Skeletal muscle tissue (tissue), 4 donors: Measurements from ENCODE around the gene MACO1. TPM values are rescaled to one million over a fixed set of nuclear protein-coding genes. Genes with fewer than 3 reads are reported as not detected.

Source experiments
- H3K27ac ChIP-seq: one replicate; pipeline ENCODE4 v1.7.0; 2013; ENCODE audit warnings: mild to moderate bottlenecking, low read depth, low read length, inconsistent platforms
- H3K27me3 ChIP-seq, 3 donors: one replicate each; pipeline ENCODE4 v1.7.0; 2013; ENCODE audit warnings: low read length in 3 of 3; ENCODE audit not compliant: control insufficient read depth in 3 of 3, insufficient read depth in 3 of 3
- H3K36me3 ChIP-seq, 3 donors: one replicate each; pipeline ENCODE4 v1.7.0; 2013; ENCODE audit warnings: low read length in 3 of 3; ENCODE audit not compliant: control insufficient read depth in 3 of 3, insufficient read depth in 3 of 3
- H3K4me1 ChIP-seq, 3 donors: one replicate each; pipeline ENCODE4 v1.7.0; 2013; ENCODE audit warnings: low read length in 3 of 3, mild to moderate bottlenecking in 3 of 3; ENCODE audit not compliant: control insufficient read depth in 3 of 3, insufficient read depth in 3 of 3
- H3K4me3 ChIP-seq, 3 donors: one replicate each; pipeline ENCODE4 v1.7.0; 2013; ENCODE audit warnings: low read length in 3 of 3
- H3K9ac ChIP-seq, 3 donors: one replicate each; pipeline ENCODE4 v1.7.0; 2013; ENCODE audit warnings: low read length in 3 of 3, mild to moderate bottlenecking in 3 of 3, moderate library complexity in 2 of 3, low read depth in 1 of 3
- H3K9me3 ChIP-seq, 3 donors: one replicate each; pipeline ENCODE4 v1.7.0; 2013; ENCODE audit warnings: low read length in 3 of 3; ENCODE audit not compliant: control insufficient read depth in 3 of 3
- total RNA-seq: library from RNA; depleted of rRNA; stranded (reverse); fragments of >200 nt; gene quantifications from one replicate; pipeline ENCODE4 v1.2.3, GENCODE V29; 2014
- donor health status: Osteomylitis.

MACO1 gene
- total RNA-seq, 1 donor from 2014 or later: 16.2 TPM

DNA sequence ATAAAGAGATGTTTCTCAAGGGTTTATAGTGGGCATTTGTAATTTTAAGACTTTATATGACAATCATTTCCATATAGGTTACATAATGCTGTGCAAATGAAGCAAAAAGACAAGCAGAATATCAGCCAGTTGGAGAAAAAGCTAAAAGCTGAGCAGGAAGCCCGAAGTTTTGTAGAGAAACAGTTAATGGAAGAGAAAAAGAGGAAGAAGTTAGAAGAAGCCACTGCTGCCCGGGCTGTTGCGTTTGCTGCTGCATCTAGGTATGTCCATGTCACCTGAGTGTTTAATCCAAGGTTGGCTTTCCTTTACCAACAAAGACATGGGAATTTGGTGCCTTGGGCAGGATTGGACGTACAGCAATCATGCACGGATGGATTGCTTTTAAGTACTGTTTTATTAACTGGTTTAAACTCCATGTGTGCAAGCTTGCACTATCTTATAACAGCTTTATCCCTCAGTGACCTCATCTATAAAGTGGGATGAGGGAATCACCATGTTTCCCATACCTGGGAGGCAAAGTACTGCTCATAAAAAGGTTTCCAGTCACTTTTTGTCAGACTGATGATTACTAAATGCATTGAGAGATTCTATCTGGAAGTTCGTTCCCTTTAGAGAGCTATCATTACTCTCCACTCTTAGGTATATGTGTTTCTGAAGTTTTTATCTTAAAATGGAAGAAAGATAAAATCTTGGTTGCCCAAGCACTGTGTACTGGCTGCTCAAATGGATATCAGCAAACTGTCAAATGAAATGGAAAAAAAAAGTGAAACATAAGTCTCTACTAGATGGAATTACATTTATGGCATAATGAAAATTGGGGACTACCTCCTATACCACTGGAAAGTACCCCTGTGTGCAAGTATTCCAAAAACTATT is 55.1 kb downstream of the MACO1 start:
- Histone ChIP-seq H3K9me3 (no peaks in the 10 kb centered on the region), H3K9ac (no peak overlapping the region), H3K36me3 (peaks cover 19 to 38% (median 36%) of the 10 kb centered on the region in 3 donors), H3K4me1 (peaks cover 19 to 30% (median 22%) of the 10 kb centered on the region in 3 donors), H3K4me3 (no peak overlapping the region), H3K27me3 (no peaks in the 10 kb centered on the region), H3K27ac (no peak overlapping the region)

DNA sequence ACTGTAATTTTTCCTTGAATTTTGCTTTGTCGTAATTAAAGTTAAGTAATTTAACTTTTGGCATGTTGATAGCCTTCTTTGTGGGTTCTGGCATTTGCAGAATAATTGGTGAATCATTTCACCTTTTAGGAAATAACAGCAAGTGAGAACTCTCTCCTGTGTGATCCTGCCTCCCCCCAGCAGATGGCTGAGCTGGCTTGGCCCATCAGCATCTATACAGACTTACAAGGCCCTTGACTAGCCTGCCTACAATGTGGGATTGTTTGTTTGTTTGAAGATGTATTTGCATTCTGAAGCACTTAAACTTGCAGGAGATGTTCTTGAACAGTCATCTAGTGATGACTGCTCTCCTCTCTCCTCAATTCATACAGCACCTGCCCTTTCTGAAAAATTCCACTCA is 55.9 kb downstream of the MACO1 start:
- Histone ChIP-seq H3K27me3 (no peaks in the 10 kb centered on the region), H3K4me1 (peaks cover 14 to 23% (median 15%) of the 10 kb centered on the region in 3 donors), H3K9me3 (no peaks in the 10 kb centered on the region), H3K4me3 (no peak overlapping the region), H3K36me3 (peaks cover 24 to 46% (median 44%) of the 10 kb centered on the region in 3 donors), H3K27ac (no peak overlapping the region), H3K9ac (no peak overlapping the region)

DNA sequence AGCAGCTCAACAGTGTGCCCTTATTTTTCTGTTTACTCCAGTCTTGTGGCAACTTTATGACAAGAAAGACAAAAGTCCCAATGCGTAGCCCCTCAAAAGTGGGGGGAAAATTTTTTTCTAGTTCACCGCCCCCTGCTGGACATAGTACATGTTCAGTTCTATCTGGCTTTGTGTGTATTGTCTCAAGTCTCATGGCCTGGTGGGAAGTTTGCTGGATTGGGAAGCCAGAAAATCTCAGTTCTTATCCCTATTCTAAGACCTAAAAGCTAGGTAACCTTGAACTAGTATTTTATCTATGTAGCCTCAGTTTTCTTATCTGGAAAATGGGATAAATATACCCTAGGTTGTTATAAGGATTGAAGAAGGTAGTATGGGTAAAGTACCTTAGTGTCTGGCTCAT is 56.9 kb downstream of the MACO1 start:
- Histone ChIP-seq H3K4me3 (no peak overlapping the region), H3K27ac (no peak overlapping the region), H3K9me3 (no peaks in the 10 kb centered on the region), H3K36me3 (peaks cover 33 to 57% (median 54%) of the 10 kb centered on the region in 3 donors), H3K27me3 (no peaks in the 10 kb centered on the region), H3K9ac (no peak overlapping the region), H3K4me1 (peaks cover 8 to 17% (median 9%) of the 10 kb centered on the region in 3 donors)

DNA sequence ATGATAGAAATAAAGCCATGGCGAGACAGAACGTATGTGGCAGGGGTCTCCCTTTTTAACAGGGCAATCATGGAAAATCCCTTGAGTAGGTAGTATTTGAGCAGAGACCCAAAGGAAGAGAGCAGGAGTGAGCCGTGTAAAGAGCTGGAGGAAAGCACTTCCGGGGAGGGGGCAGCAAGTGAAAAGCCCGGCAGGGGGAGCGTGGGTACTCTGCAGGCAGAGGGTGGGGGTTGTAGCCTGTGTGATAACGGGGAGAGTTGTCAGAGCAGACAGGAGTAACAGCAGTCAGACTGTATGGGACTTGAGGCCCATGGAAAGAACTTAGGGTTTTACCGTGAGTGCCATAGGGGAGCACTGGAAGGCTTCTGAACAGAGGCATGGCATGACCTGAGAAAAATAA is 61.6 kb downstream of the MACO1 start:
- peaks cover 50 to 70% (median 54%) of the 10 kb centered on the region in 3 donors for H3K36me3 ChIP-seq
- no peaks in the 10 kb centered on the region for H3K9me3 ChIP-seq

DNA sequence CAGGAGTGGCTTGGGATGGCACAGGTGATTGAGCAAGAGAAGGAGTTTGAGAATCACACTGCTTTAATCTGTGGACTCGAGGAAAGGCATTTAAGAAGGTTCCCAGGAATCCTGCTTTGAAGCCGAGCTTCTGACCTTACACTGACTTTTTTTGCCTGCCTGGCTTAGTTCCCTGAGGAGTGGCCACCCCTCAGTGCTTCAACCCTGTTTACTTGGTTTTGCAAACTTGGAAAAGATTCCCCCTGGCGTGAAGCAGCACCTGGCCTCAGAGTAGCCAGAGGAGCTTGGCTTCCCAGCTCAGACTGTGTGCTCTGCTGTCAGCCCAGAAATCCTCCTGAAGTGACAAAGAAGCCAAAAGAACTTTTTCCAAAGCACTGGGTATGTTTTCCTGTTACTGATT is 64.3 kb downstream of the MACO1 start:
- H3K36me3 ChIP-seq: peaks cover 54 to 72% (median 59%) of the 10 kb centered on the region in 3 donors

More for the DNA sequence above, 61.6 kb downstream of the MACO1 start:
- Histone ChIP-seq H3K4me3 (no peak overlapping the region), H3K27me3 (no peaks in the 10 kb centered on the region), H3K4me1 (no peaks in the 10 kb centered on the region), H3K9ac (no peak overlapping the region), H3K27ac (no peak overlapping the region)

DNA sequence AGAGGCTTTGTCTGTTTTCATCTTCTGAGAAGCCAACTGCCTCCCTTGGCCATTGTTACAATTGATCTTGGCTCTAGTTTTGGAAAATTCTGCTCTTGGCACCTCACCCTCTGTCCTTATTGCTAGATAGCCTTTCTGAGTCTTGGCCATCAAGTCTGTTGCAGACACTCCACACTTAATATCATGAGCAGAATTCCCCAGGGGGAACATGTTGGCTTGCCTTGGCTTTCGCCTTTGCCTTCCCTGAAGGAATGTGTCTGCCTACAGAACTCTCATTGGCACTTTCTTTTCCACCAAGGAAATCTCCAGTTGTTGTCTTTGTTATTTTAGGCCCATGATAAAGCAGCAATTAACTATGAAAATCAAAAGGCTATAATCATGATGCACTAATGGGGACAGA is 70.0 kb downstream of the MACO1 start:
- Histone ChIP-seq H3K36me3 (peaks cover 20 to 37% (median 29%) of the 10 kb centered on the region in 3 donors), H3K27me3 (no peaks in the 10 kb centered on the region), H3K9ac (no peak overlapping the region), H3K9me3 (no peaks in the 10 kb centered on the region), H3K27ac (no peak overlapping the region), H3K4me3 (no peak overlapping the region), H3K4me1 (peaks cover 8 to 21% (median 8%) of the 10 kb centered on the region in 3 donors)

More for the DNA sequence above, 64.3 kb downstream of the MACO1 start:
- Histone ChIP-seq H3K4me1 (no peaks in the 10 kb centered on the region), H3K27me3 (no peaks in the 10 kb centered on the region), H3K27ac (no peak overlapping the region), H3K4me3 (no peak overlapping the region), H3K9ac (no peak overlapping the region), H3K9me3 (no peaks in the 10 kb centered on the region)

DNA sequence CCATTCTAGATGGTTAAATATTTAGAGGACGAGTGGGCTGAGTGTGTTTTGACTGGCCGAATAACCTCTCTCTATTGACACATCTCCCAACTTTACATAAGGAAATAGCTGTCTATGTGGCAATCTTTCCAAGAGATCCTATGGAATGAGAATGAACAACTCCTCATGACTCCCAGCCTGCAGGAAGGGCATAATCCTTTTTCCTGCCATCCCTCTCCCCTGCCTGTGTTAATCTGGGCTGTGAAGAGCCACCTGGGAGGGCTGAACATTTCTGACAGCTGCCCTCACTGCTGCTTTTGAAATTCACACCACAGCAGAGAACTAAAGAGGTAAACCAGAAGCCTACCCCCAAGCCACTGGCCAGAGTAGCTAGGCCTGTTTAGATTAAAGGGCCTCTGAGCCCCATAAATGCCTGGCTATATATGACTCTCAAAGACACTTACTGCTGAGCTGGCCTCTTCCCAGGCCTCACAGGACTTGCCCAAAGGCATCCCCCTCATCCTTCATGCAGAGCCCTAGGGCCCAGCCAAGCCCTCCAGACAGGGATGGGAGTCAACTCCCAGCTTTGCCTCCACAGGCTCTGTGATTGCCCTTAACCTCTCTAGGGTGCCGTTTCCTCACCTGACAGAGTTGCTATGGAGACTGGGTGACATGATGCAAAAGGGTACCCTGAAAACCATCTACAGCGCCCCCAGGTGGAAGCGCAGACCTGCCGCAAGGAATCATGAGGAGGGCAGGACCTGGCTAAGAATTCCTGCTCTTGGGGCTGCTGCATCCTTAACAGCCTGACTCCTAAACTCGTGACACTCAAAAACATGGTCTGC is 70.8 kb downstream of the MACO1 start:
- no peak overlapping the region for H3K9ac ChIP-seq
- no peak overlapping the region for H3K4me3 ChIP-seq
- no peak overlapping the region for H3K27ac ChIP-seq
- H3K27me3 ChIP-seq: peaks cover 0 to 7% (median 4%) of the 10 kb centered on the region in 3 donors
- H3K9me3 ChIP-seq: no peaks in the 10 kb centered on the region
- peaks cover 16 to 30% (median 28%) of the 10 kb centered on the region in 3 donors for H3K36me3 ChIP-seq
- peaks cover 8 to 21% (median 8%) of the 10 kb centered on the region in 3 donors for H3K4me1 ChIP-seq

DNA sequence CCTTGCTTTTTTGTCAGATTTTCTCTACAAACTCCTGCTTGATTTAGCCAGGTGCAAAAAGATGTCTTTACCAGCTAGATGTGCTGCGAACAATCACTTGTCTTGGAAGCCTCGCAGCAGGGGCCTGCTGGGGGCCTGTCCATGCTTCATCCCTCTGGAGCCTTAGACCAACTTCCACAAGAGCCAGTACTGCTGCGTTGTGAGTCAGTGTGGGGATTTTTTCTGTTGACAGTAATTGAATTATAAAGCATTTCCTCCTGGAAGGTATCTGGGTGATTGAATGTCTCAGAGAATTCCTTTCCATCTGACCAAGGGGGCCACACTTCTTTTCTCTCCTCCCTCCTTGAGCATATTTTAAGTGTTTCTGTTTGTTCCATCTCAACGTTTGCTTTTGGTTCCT is 72.3 kb downstream of the MACO1 start:
- Histone ChIP-seq H3K27ac (no peak overlapping the region), H3K36me3 (peaks cover 4 to 18% (median 17%) of the 10 kb centered on the region in 3 donors), H3K4me1 (peaks cover 8 to 21% (median 8%) of the 10 kb centered on the region in 3 donors), H3K9me3 (no peaks in the 10 kb centered on the region), H3K9ac (peak overlapping the region in 1 of 3 donors; percentile 25), H3K27me3 (peaks cover 0 to 7% (median 4%) of the 10 kb centered on the region in 3 donors), H3K4me3 (no peak overlapping the region)

DNA sequence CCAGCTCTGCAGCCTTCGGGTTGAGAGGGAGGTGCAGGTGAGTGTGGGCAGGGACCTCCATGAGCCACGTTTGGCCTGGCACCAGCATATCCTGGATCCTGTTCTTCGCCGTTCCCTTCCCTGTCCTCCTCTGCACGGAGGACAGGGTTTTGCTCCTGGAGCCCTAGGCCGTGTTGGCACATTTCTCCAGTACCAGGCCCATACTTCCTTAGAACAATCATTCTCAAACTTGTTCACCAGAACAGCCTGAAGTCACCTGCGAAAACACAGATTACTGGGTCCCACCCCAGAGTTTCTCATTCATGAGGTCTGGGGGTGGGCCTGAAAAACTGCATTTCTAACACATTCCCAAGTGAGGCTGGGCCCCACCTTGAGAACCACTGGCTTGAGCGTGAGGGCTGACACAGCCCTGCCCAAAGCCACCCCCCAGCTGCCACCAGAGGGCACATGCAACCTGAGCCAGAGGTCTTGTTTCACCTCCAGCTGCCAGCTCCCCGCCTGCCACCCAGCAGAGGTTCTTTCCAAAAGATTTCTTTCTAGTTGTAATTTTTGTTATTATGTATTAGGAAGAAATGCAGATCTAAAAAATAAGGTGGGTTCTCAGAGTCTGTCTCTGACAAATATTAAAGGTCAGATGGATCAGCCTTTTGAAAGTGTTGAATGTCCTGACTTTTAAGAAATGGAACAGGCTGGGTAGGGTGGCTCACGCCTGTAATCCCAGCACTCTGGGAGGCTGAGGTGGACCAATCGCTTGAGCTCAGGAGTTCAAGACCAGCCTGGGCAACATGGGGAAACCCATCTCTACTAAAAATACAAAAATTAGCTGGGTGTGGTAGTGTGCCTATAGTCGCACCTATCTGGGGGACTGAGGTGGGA is 73.1 kb downstream of the MACO1 start:
- H3K9me3 ChIP-seq: no peaks in the 10 kb centered on the region
- peaks cover 8 to 21% (median 8%) of the 10 kb centered on the region in 3 donors for H3K4me1 ChIP-seq
- H3K27ac ChIP-seq: no peak overlapping the region
- peaks cover 0 to 7% (median 4%) of the 10 kb centered on the region in 3 donors for H3K27me3 ChIP-seq
- H3K9ac ChIP-seq: peak overlapping the region in 1 of 3 donors; percentile 25
- peaks cover 0 to 12% (median 10%) of the 10 kb centered on the region in 3 donors for H3K36me3 ChIP-seq
- H3K4me3 ChIP-seq: no peak overlapping the region
